ENCODE data around the gene PCDHGA1.
"Not testable (repeated sequence)": the region's sequence is repeated elsewhere in the genome, so short reads cannot be mapped to it uniquely, and the experiment has no call there.

Gene PCDHGA1

DNA sequence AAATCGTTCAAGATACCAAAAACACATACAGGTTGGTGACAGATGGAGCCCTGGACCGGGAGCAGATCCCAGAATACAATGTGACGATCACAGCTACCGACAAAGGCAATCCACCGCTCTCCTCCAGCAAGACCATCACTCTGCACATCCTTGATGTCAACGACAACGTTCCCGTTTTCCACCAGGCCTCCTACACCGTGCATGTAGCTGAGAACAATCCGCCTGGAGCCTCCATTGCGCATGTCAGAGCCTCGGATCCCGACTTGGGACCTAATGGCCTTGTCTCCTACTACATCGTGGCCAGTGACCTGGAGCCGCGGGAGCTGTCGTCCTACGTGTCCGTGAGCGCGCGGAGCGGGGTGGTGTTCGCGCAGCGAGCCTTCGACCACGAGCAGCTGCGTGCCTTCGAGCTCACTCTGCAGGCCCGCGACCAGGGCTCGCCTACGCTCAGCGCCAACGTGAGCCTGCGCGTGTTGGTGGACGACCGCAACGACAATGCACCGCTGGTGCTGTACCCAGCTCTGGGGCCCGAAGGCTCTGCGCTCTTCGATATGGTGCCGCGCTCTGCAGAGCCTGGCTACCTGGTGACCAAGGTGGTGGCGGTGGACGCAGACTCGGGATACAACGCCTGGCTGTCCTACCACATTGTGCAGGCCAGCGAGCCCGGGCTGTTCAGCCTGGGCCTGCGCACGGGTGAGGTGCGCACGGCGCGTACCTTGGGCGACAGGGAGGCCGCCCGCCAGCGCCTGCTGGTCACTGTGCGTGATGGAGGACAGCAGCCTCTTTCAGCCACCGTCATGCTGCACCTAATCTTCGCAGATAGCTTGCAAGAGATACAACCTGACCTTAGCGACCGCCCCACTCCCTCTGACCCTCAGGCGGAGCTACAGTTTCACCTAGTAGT lies 41.5 kb downstream of the PCDHGA1 start:
- H3K9me3 ChIP-seq (replicated peaks in 1 of 11), result peaks cover 73 to 85% (median 77%) of the 10 kb centered on the region in 11 experiments
- H3K36me3 ChIP-seq, result peaks cover 0 to 9% (median 0%) of the 10 kb centered on the region in 11 experiments; a peak in 4 of 22 replicates
- H4K20me1 ChIP-seq, result no peaks in the 10 kb centered on the region
- H3K4me2 ChIP-seq, result no peak overlapping the region
- peaks cover 0 to 6% (median 0%) of the 10 kb centered on the region in 11 experiments; a peak in 2 of 22 replicates for H3K27me3 ChIP-seq
- H3K9ac ChIP-seq, result no peak overlapping the region
- no peak for TF ChIP-seq Cebpa-rat (IDR thresholded peaks at IDR 0.05)
- no peaks in the 10 kb centered on the region for H3K4me1 ChIP-seq
- H3K27ac ChIP-seq, result no peak overlapping the region
- H3K4me3 ChIP-seq, result no peak overlapping the region; a peak in 1 of 20 replicates

- H3K4me2 ChIP-seq, result no peak within 1 kb of the TSS
- H3K4me1 ChIP-seq, result no peaks in the 10 kb centered on the region
- H3K36me3 ChIP-seq, result peaks cover 0 to 9% (median 0%) of the 10 kb centered on the region in 11 experiments; a peak in 4 of 22 replicates
- no peak within 1 kb of the TSS for H3K9ac ChIP-seq
- H3K27me3 ChIP-seq, result peaks cover 0 to 6% (median 0%) of the 10 kb centered on the region in 11 experiments; a peak in 2 of 22 replicates
- H3K4me3 ChIP-seq, result peak within 1 kb of the TSS in 1 of 10 experiments; percentile 11; a peak in 2 of 20 replicates
- TF ChIP-seq Cebpa-rat (IDR thresholded peaks at IDR 0.05), result no peak
- no peaks in the 10 kb centered on the region for H4K20me1 ChIP-seq
- no peak within 1 kb of the TSS for H3K27ac ChIP-seq
- peaks cover 77 to 90% (median 85%) of the 10 kb centered on the region in 11 experiments for H3K9me3 ChIP-seq (replicated peaks in 1 of 11)
These were observed 43.5 kb downstream of the PCDHGA1 start, which contains the start of gene PCDHGA6 for GRCh38 chr5:141373673-141374317. Gene PCDHGA6 (plus strand): TSS chr5:141373891. CDS start chr5:141374084, 193 bp downstream.

DNA sequence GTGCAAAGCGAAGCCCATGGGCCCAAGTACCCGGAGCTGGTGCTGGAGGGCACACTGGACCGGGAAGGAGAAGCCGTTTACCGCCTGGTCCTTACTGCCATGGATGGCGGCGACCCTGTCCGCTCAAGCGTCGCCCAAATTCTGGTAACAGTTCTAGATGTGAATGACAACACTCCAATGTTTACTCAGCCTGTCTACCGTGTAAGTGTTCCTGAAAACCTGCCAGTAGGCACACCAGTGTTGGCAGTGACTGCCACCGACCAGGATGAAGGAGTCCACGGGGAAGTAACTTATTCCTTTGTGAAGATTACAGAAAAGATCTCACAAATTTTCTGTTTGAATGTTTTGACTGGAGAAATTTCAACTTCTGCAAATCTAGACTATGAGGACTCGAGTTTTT lies 44.3 kb downstream of the PCDHGA1 start:
- Histone ChIP-seq H3K4me2 (no peak overlapping the region), H3K36me3 (peaks cover 0 to 9% (median 0%) of the 10 kb centered on the region in 11 experiments; a peak in 4 of 22 replicates), H3K9ac (no peak overlapping the region), H3K4me1 (no peaks in the 10 kb centered on the region), H4K20me1 (no peaks in the 10 kb centered on the region), H3K27me3 (peaks cover 0 to 6% (median 0%) of the 10 kb centered on the region in 11 experiments; a peak in 2 of 22 replicates), H3K4me3 (no peak overlapping the region), H3K27ac (no peak overlapping the region), H3K9me3 (replicated peaks in 1 of 11) (peaks cover 77 to 90% (median 84%) of the 10 kb centered on the region in 11 experiments)
- TF ChIP-seq Cebpa-rat (IDR thresholded peaks at IDR 0.05), result no peak

DNA sequence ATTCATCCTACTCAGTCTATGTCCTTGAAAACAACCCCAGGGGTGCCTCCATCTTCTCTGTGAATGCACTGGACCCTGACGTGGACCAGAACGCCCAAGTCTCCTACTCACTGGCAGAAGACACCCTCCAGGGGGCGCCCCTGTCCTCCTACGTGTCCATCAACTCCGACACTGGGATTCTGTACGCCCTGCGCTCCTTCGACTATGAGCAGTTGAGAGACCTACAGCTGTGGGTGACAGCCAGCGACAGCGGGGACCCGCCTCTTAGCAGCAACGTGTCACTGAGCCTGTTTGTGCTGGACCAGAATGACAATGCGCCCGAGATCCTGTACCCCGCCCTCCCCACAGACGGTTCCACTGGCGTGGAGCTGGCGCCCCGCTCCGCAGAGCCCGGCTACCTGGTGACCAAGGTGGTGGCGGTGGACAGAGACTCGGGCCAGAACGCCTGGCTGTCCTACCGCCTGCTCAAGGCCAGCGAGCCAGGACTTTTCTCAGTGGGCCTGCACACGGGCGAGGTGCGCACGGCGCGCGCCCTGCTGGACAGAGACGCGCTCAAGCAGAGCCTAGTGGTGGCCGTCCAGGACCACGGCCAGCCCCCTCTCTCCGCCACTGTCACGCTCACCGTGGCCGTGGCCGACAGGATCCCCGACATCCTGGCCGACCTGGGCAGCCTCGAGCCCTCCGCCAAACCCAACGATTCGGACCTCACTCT lies 45.3 kb downstream of the PCDHGA1 start:
- peaks cover 69 to 86% (median 75%) of the 10 kb centered on the region in 11 experiments for H3K9me3 ChIP-seq (replicated peaks in 1 of 11)
- not testable (repeated sequence) for H3K27me3 ChIP-seq

DNA sequence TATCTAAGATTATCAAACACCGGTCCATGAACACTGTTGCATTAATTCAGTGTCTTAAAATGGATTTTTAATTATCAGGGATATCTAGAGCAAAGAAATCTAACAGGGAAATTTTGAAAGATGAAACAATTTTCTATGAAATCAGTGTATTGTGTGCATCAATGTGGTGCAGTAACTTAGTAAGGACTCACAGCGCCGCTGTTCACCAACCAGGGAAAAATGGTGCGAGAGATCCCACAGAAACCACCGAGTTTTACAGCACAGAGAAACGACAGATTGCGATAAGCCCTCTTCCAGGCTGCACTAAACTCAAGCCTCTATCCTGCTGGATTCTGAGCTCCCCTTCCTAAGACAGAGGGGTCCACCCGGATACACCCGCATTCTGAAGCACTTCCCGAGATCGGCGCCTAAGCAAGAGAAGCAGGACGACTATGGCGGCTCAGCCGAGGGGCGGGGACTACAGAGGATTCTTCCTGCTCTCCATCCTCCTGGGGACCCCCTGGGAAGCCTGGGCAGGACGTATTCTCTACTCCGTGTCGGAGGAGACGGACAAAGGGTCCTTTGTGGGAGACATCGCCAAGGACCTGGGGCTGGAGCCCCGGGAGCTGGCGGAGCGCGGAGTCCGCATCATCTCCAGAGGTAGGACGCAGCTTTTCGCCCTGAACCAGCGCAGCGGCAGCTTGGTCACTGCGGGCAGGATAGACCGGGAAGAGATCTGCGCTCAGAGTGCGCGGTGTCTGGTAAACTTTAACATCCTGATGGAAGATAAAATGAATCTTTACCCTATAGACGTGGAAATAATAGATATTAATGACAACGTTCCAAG lies 52.4 kb downstream of the PCDHGA1 start, which contains the start of gene PCDHGA7:
TSS of gene PCDHGA7 (plus strand) at position 274 of the 826 bp plus-strand sequence. CDS start at position 432, 158 bp downstream.
- no peak within 1 kb of the TSS for H3K4me2 ChIP-seq
- H3K9ac ChIP-seq, result no peak within 1 kb of the TSS
- H3K36me3 ChIP-seq, result peaks cover 0 to 4% (median 0%) of the 10 kb centered on the region in 11 experiments; a peak in 1 of 22 replicates

More for the DNA sequence above, 45.3 kb downstream of the PCDHGA1 start:
- not testable (repeated sequence) for H3K27ac ChIP-seq, H3K4me1 ChIP-seq, H3K4me3 ChIP-seq, H3K9ac ChIP-seq, H3K4me2 ChIP-seq, H4K20me1 ChIP-seq, H3K36me3 ChIP-seq

DNA sequence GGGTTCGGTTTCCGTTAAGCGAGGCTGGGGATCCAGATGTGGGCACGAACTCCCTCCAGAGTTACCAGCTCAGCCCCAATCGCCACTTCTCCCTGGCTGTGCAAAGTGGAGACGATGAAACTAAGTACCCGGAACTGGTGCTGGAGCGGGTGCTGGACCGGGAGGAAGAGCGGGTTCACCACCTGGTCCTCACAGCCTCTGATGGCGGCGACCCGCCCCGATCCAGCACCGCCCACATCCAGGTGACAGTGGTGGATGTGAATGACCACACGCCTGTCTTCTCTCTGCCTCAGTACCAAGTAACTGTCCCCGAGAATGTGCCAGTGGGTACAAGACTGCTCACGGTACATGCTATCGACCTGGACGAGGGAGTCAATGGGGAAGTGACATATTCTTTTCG lies 53.0 kb downstream of the PCDHGA1 start:
- no peak for TF ChIP-seq Cebpa-rat (IDR thresholded peaks at IDR 0.05)
- H3K4me3 ChIP-seq, result no peak overlapping the region
- no peaks in the 10 kb centered on the region for H3K4me1 ChIP-seq
- H3K36me3 ChIP-seq, result peaks cover 0 to 4% (median 0%) of the 10 kb centered on the region in 11 experiments; a peak in 1 of 22 replicates
- no peaks in the 10 kb centered on the region for H4K20me1 ChIP-seq
- H3K9me3 ChIP-seq (replicated peaks in 1 of 11), result peaks cover 47 to 75% (median 54%) of the 10 kb centered on the region in 11 experiments
- H3K27me3 ChIP-seq, result no peaks in the 10 kb centered on the region
- H3K27ac ChIP-seq, result no peak overlapping the region
- no peak overlapping the region for H3K9ac ChIP-seq
- H3K4me2 ChIP-seq, result no peak overlapping the region

More for the DNA sequence above, 52.4 kb downstream of the PCDHGA1 start, which contains the start of gene PCDHGA7:
- H3K27me3 ChIP-seq, result no peaks in the 10 kb centered on the region
- TF ChIP-seq Cebpa-rat (IDR thresholded peaks at IDR 0.05), result no peak
- H4K20me1 ChIP-seq, result no peaks in the 10 kb centered on the region
- H3K27ac ChIP-seq, result no peak within 1 kb of the TSS
- H3K4me1 ChIP-seq, result no peaks in the 10 kb centered on the region
- no peak within 1 kb of the TSS for H3K4me3 ChIP-seq
- peaks cover 47 to 79% (median 52%) of the 10 kb centered on the region in 11 experiments for H3K9me3 ChIP-seq (replicated peaks in 1 of 11)

DNA sequence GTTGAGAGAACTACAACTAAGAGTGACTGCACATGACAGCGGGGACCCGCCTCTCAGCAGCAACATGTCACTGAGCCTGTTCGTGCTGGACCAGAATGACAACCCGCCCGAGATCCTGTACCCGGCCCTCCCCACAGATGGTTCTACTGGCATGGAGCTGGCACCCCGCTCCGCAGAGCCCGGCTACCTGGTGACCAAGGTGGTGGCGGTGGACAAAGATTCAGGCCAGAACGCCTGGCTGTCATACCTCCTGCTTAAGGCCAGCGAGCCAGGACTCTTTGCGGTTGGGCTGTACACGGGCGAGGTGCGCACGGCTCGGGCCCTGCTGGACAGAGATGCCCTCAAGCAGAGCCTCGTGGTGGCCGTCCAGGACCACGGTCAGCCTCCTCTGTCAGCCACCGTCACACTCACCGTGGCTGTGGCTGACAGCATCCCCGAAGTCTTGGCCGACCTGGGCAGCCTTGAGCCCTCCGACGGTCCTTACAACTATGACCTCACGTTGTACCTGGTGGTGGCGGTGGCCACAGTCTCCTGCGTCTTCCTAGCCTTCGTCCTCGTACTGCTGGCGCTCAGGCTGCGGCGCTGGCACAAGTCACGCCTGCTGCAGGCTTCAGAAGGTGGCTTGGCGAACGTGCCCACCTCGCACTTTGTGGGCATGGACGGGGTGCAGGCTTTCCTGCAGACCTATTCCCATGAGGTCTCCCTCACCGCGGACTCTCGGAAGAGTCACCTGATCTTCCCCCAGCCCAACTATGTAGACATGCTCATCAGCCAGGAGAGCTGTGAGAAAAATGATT lies 54.4 kb downstream of the PCDHGA1 start:
- peaks cover 0 to under 1% (median 0%) of the 10 kb centered on the region in 10 experiments; a peak in 2 of 20 replicates for H3K4me1 ChIP-seq
- no peak overlapping the region for H3K9ac ChIP-seq
- peaks cover 0 to 4% (median 0%) of the 10 kb centered on the region in 11 experiments; a peak in 2 of 22 replicates for H3K36me3 ChIP-seq
- H3K9me3 ChIP-seq (replicated peaks in 1 of 11), result peaks cover 60 to 86% (median 67%) of the 10 kb centered on the region in 11 experiments
- TF ChIP-seq Cebpa-rat (IDR thresholded peaks at IDR 0.05), result no peak
- no peak overlapping the region for H3K4me3 ChIP-seq
- no peak overlapping the region for H3K4me2 ChIP-seq
- no peaks in the 10 kb centered on the region for H3K27me3 ChIP-seq
- H3K27ac ChIP-seq, result no peak overlapping the region
- H4K20me1 ChIP-seq, result no peaks in the 10 kb centered on the region

- H3K36me3 ChIP-seq, H3K4me2 ChIP-seq, H3K27ac ChIP-seq, H4K20me1 ChIP-seq, H3K4me3 ChIP-seq, H3K9ac ChIP-seq, H3K27me3 ChIP-seq: not testable (repeated sequence)
- peaks cover 58 to 73% (median 66%) of the 10 kb centered on the region in 11 experiments for H3K9me3 ChIP-seq (replicated peaks in 1 of 11)
- H3K4me1 ChIP-seq, result peaks cover 0 to 14% (median 2%) of the 10 kb centered on the region in 10 experiments; a peak in 7 of 20 replicates
These were observed 57.4 kb downstream of the PCDHGA1 start, which contains the start of gene PCDHGB4 for GRCh38 chr5:141387557-141388311. Gene PCDHGB4 (plus strand): TSS chr5:141387698. CDS start chr5:141387885, 187 bp downstream.
